ENCODE measurements around the gene NPHP4.

- TF ChIP-seq CTCF (IDR thresholded peaks at IDR 0.05) (no peak), POLR2A (IDR thresholded peaks at IDR 0.05) (no peak)
Measured at GRCh38 chr1:5913876-5914275, 78.3 kb downstream of the NPHP4 start.
